IPS DF 6.9 (cell line): Measurements from ENCODE around the gene XPA.

Experiments used
- DNase-seq: peaks from one replicate; pipeline ENCODE4 v3.0.0-alpha.2; 2013; ENCODE audit warnings: low read depth, low spot score
- H3K27ac ChIP-seq: one replicate; pipeline ENCODE4 v1.5.1; 2013; ENCODE audit warnings: low read length, control low read depth
- H3K27me3 ChIP-seq: 2 replicates; pipeline ENCODE4 v1.6.1; 2013; ENCODE audit warnings: mild to moderate bottlenecking, low read length; ENCODE audit not compliant: control insufficient read depth, insufficient read depth
- H3K36me3 ChIP-seq: 2 replicates; pipeline ENCODE4 v1.6.1; 2013; ENCODE audit warnings: low read length; ENCODE audit not compliant: control insufficient read depth, insufficient read depth
- H3K4me1 ChIP-seq: 2 replicates; pipeline ENCODE4 v1.6.1; 2013; ENCODE audit warnings: low read length; ENCODE audit not compliant: control insufficient read depth, insufficient read depth
- H3K4me3 ChIP-seq: 2 replicates; pipeline ENCODE4 v1.5.1; 2013; ENCODE audit warnings: mild to moderate bottlenecking, low read length
- H3K9me3 ChIP-seq: 2 replicates; pipeline ENCODE4 v1.6.1; 2013; ENCODE audit warnings: low read length, inconsistent platforms; ENCODE audit not compliant: control insufficient read depth, insufficient read depth
- whole genome bisulfite sequencing: extraction: QIAGEN DNeasy Blood & Tissue Kit; methylation state at CpG from one replicate; pipeline ENCODE4 v1.1.7; 2013; ENCODE audit warnings: mixed read lengths, missing lambda C conversion rate; ENCODE audit not compliant: insufficient read length, insufficient coverage; 5-methylcytosine and 5-hydroxymethylcytosine counted together

Gene XPA

GRCh38 chr9:97688654-97689053 lies 8.5 kb downstream of the XPA start:
- Histone ChIP-seq H3K27ac (no peak overlapping the region), H3K4me3 (no peak overlapping the region), H3K4me1 (no peaks in the 10 kb centered on the region), H3K36me3 (no peaks in the 10 kb centered on the region), H3K27me3 (no peaks in the 10 kb centered on the region), H3K9me3 (no peaks in the 10 kb centered on the region)
- no CpG with 5 or more reads among the region's 1 CpG for WGBS
- no peak for DNase-seq

- H3K4me3 ChIP-seq: no peak overlapping the region
- no peaks in the 10 kb centered on the region for H3K36me3 ChIP-seq
- WGBS: no CpG with 5 or more reads among the region's 1 CpG
- no peaks in the 10 kb centered on the region for H3K27me3 ChIP-seq
- no peak for DNase-seq
- no peaks in the 10 kb centered on the region for H3K4me1 ChIP-seq
- no peak overlapping the region for H3K27ac ChIP-seq
- H3K9me3 ChIP-seq: no peaks in the 10 kb centered on the region
These were observed 14.9 kb downstream of the XPA start for GRCh38 chr9:97682242-97682641.

- no peaks in the 10 kb centered on the region for H3K9me3 ChIP-seq
- H3K27me3 ChIP-seq: no peaks in the 10 kb centered on the region
- no peak for DNase-seq
- peaks cover 12% of the 10 kb centered on the region; the same call in 1 of the 2 replicates for H3K36me3 ChIP-seq
- H3K4me3 ChIP-seq: no peak overlapping the region
- H3K27ac ChIP-seq: no peak overlapping the region
- no peaks in the 10 kb centered on the region for H3K4me1 ChIP-seq
- WGBS: no CpG with 5 or more reads among the region's 3 CpGs
These were observed 21.5 kb downstream of the XPA start for GRCh38 chr9:97675655-97676054.

GRCh38 chr9:97673922-97674321 lies 23.2 kb downstream of the XPA start:
- WGBS: no CpG with 5 or more reads among the region's 3 CpGs
- no peak overlapping the region for H3K27ac ChIP-seq
- no peak overlapping the region for H3K4me3 ChIP-seq
- H3K36me3 ChIP-seq: peaks cover 12% of the 10 kb centered on the region; the same call in 1 of the 2 replicates
- no peaks in the 10 kb centered on the region for H3K4me1 ChIP-seq
- no peaks in the 10 kb centered on the region for H3K27me3 ChIP-seq
- H3K9me3 ChIP-seq: no peaks in the 10 kb centered on the region
- no peak for DNase-seq

- Histone ChIP-seq H3K4me1 (no peaks in the 10 kb centered on the region), H3K36me3 (peaks cover 12% of the 10 kb centered on the region; the same call in 1 of the 2 replicates), H3K27me3 (no peaks in the 10 kb centered on the region), H3K9me3 (no peaks in the 10 kb centered on the region), H3K27ac (no peak overlapping the region), H3K4me3 (no peak overlapping the region)
- no peak for DNase-seq
- WGBS: no CpG with 5 or more reads among the region's 3 CpGs
These were observed 24.7 kb downstream of the XPA start for GRCh38 chr9:97672403-97672802.

- Histone ChIP-seq H3K27ac (no peak overlapping the region), H3K9me3 (no peaks in the 10 kb centered on the region), H3K4me1 (no peaks in the 10 kb centered on the region), H3K36me3 (peaks cover 16% of the 10 kb centered on the region; the same call in 1 of the 2 replicates), H3K4me3 (no peak overlapping the region), H3K27me3 (no peaks in the 10 kb centered on the region)
- DNase-seq: no peak
- no CpG with 5 or more reads among the region's 3 CpGs for WGBS
These were observed 26.6 kb downstream of the XPA start for GRCh38 chr9:97670586-97670985.

- H3K9me3 ChIP-seq: no peaks in the 10 kb centered on the region
- peaks cover 13% of the 10 kb centered on the region; the same call in 1 of the 2 replicates for H3K36me3 ChIP-seq
- no peak overlapping the region for H3K4me3 ChIP-seq
- H3K27ac ChIP-seq: no peak overlapping the region
- H3K4me1 ChIP-seq: no peaks in the 10 kb centered on the region
- H3K27me3 ChIP-seq: no peaks in the 10 kb centered on the region
- DNase-seq: no peak
- no CpG with 5 or more reads among the region's 3 CpGs for WGBS
These were observed 28.7 kb downstream of the XPA start for GRCh38 chr9:97668485-97668884.

- WGBS: no CpG with 5 or more reads among the region's 5 CpGs
- Histone ChIP-seq H3K4me3 (no peak overlapping the region), H3K36me3 (peaks cover 13% of the 10 kb centered on the region; the same call in 1 of the 2 replicates), H3K9me3 (no peaks in the 10 kb centered on the region), H3K27me3 (no peaks in the 10 kb centered on the region), H3K27ac (no peak overlapping the region), H3K4me1 (no peaks in the 10 kb centered on the region)
- DNase-seq: no peak
These were observed 30.0 kb downstream of the XPA start for GRCh38 chr9:97666907-97667686.

GRCh38 chr9:97665742-97666141 lies 31.4 kb downstream of the XPA start:
- Histone ChIP-seq H3K27me3 (no peaks in the 10 kb centered on the region), H3K4me3 (no peak overlapping the region), H3K9me3 (no peaks in the 10 kb centered on the region), H3K36me3 (peaks cover 11% of the 10 kb centered on the region; the same call in 1 of the 2 replicates), H3K4me1 (no peaks in the 10 kb centered on the region), H3K27ac (no peak overlapping the region)
- WGBS: no CpG with 5 or more reads among the region's 3 CpGs
- DNase-seq: no peak

GRCh38 chr9:97660847-97661246 lies 36.3 kb downstream of the XPA start:
- Histone ChIP-seq H3K27ac (no peak overlapping the region), H3K4me3 (no peak overlapping the region), H3K27me3 (no peaks in the 10 kb centered on the region), H3K9me3 (no peaks in the 10 kb centered on the region), H3K4me1 (no peaks in the 10 kb centered on the region), H3K36me3 (peaks cover 14% of the 10 kb centered on the region; the same call in 1 of the 2 replicates)
- no peak for DNase-seq
- WGBS: no CpG with 5 or more reads among the region's 2 CpGs

- H3K27ac ChIP-seq: no peak overlapping the region
- WGBS: no CpG with 5 or more reads among the region's 5 CpGs
- H3K4me3 ChIP-seq: no peak overlapping the region
- DNase-seq: no peak
- H3K27me3 ChIP-seq: no peaks in the 10 kb centered on the region
- peaks cover 12% of the 10 kb centered on the region; the same call in 1 of the 2 replicates for H3K36me3 ChIP-seq
- no peaks in the 10 kb centered on the region for H3K9me3 ChIP-seq
- no peaks in the 10 kb centered on the region for H3K4me1 ChIP-seq
These were observed 36.8 kb downstream of the XPA start for GRCh38 chr9:97660340-97660739.
